Endothelial cell of umbilical vein (primary cell): ENCODE data around the gene NUB1. TPM values are rescaled to one million over a fixed set of nuclear protein-coding genes. Genes with fewer than 3 reads are reported as not detected.
"Not testable (repeated sequence)": the region's sequence is repeated elsewhere in the genome, so short reads cannot be mapped to it uniquely, and the experiment has no call there.

ENCODE experiments used
- BruUV-seq: library from RNA; stranded (reverse); fragments of 400-500 nt; replicated peaks from 2 replicates; lab custom pipeline; 2021; lab: Mats Ljungman, UMichigan
- CTCF ChIA-PET: fragments of 300-600, 350-600 bp; sonication (Branson Sonifier 250); formaldehyde crosslinking; loops from one replicate; lab custom pipeline; 2021; ENCODE audit warnings: antibody characterized with exemption, inconsistent platforms; lab: Charles Lee
- POLR2A ChIA-PET: fragments of 300-600, 350-600 bp; sonication (Branson Sonifier 250); formaldehyde crosslinking; loops from one replicate; lab custom pipeline; 2021; ENCODE audit warnings: antibody characterized with exemption, inconsistent platforms; lab: Charles Lee
- DNase-seq: peaks from one replicate; pipeline ENCODE4 v3.0.0-alpha.2; 2011; ENCODE audit warnings: low read depth, low spot score
- FAIRE-seq: peaks from 2 replicates; lab custom pipeline; 2011; peaks lifted over from hg19 to GRCh38; lab: Jason Lieb, UNC
- H2AFZ ChIP-seq: 2 replicates; pipeline ENCODE4 v1.6.0; 2012; ENCODE audit warnings: low read depth, low read length, control low read depth, inconsistent platforms
- H3K27ac ChIP-seq: 2 replicates; pipeline ENCODE4 v1.5.1; 2011; ENCODE audit warnings: low read depth, mild to moderate bottlenecking, control low read depth, low read length, moderate library complexity; ENCODE audit not compliant: insufficient read depth
- H3K27me3 ChIP-seq, 2 experiments: 2 replicates each; pipeline versions ENCODE4 v1.6.0 to v1.6.1; 2011; ENCODE audit warnings: low read length in 2 of 2, mixed read lengths in 1 of 2; ENCODE audit not compliant: control insufficient read depth in 2 of 2, insufficient read depth in 2 of 2
- H3K36me3 ChIP-seq, 2 experiments: 2 replicates in 1 of 2; 3 replicates in 1 of 2; pipeline ENCODE4 v1.5.1; 2011; ENCODE audit warnings: low read length in 2 of 2, mild to moderate bottlenecking in 1 of 2, moderate library complexity in 1 of 2; ENCODE audit not compliant: control insufficient read depth in 2 of 2, insufficient read depth in 2 of 2; ENCODE audit errors: extremely low read depth in 1 of 2
- H3K4me1 ChIP-seq: 3 replicates; pipeline ENCODE4 v1.5.1; 2011; ENCODE audit warnings: mild to moderate bottlenecking, low read length; ENCODE audit not compliant: control insufficient read depth, insufficient read depth; ENCODE audit errors: extremely low read depth
- H3K4me2 ChIP-seq: 2 replicates; pipeline ENCODE4 v1.6.1; 2011; ENCODE audit warnings: low read length, control low read depth, mixed read lengths; ENCODE audit not compliant: insufficient read depth
- H3K4me3 ChIP-seq, 3 experiments: fragments of 200-600 bp in 1 of 3; sonication (generic), shearing (Covaris generic) in 1 of 3; replicated peaks in 1 of 3; 2 replicates each; pipeline ENCODE4 v1.5.1; 2011 to 2016; ENCODE audit warnings: control low read depth in 3 of 3, low read length in 3 of 3, mild to moderate bottlenecking in 2 of 3, inconsistent platforms in 1 of 3, low read depth in 1 of 3, moderate library complexity in 1 of 3; ENCODE audit not compliant: insufficient read depth in 1 of 3
- H3K79me2 ChIP-seq: 2 replicates; pipeline ENCODE4 v1.6.0; 2012; ENCODE audit warnings: low read length, inconsistent platforms; ENCODE audit not compliant: control insufficient read depth, insufficient read depth
- H3K9ac ChIP-seq: replicated peaks from 2 replicates; pipeline ENCODE3; 2011; ENCODE audit warnings: low read length, control low read depth; ENCODE audit not compliant: insufficient read depth; ENCODE audit errors: extremely low read depth
- H3K9me1 ChIP-seq: replicated peaks from 3 replicates; pipeline ENCODE4 v1.6.0; 2011; ENCODE audit warnings: mild to moderate bottlenecking, low read length; ENCODE audit not compliant: control insufficient read depth, insufficient read depth; ENCODE audit errors: extremely low read depth
- H3K9me3 ChIP-seq: replicated peaks from 2 replicates; pipeline ENCODE4 v1.5.1; 2012; ENCODE audit warnings: low read length, inconsistent platforms; ENCODE audit not compliant: control insufficient read depth, insufficient read depth
- H4K20me1 ChIP-seq: replicated peaks from 2 replicates; pipeline ENCODE3; 2011; ENCODE audit warnings: mild to moderate bottlenecking, low read length; ENCODE audit not compliant: control insufficient read depth, insufficient read depth; ENCODE audit errors: extremely low read depth
- CTCF ChIP-seq, 2 donors: IDR thresholded peaks; 1 replicate in 1 of 2; 2 replicates in 1 of 2; pipeline ENCODE4 v1.5.1; 2011; ENCODE audit warnings: low read length in 2 of 2, mild to moderate bottlenecking in 2 of 2, moderate library complexity in 2 of 2, control low read depth in 1 of 2, inconsistent platforms in 1 of 2, low read depth in 1 of 2; ENCODE audit not compliant: insufficient read depth in 1 of 2; ENCODE audit errors: extremely low read depth in 1 of 2
- EZH2 ChIP-seq: IDR thresholded peaks from 2 replicates; pipeline ENCODE4 v1.6.1; 2012; ENCODE audit warnings: borderline replicate concordance, low read depth, mild to moderate bottlenecking, moderate library complexity, low read length, inconsistent platforms; ENCODE audit not compliant: severe bottlenecking
- FOS ChIP-seq: IDR thresholded peaks from 2 replicates; pipeline ENCODE4 v1.6.1; 2011; ENCODE audit warnings: mild to moderate bottlenecking, low read length, moderate library complexity, borderline replicate concordance; ENCODE audit not compliant: insufficient read depth
- GATA2 ChIP-seq: IDR thresholded peaks from 2 replicates; pipeline ENCODE4 v1.7.0; 2011; ENCODE audit warnings: low read depth, mild to moderate bottlenecking, moderate library complexity, mixed read lengths, low read length; ENCODE audit not compliant: insufficient read length, insufficient read depth
- JUN ChIP-seq: IDR thresholded peaks from 2 replicates; pipeline ENCODE4 v1.6.1; 2011; ENCODE audit warnings: borderline replicate concordance, low read depth; ENCODE audit not compliant: insufficient read length, insufficient read depth
- MYC ChIP-seq: IDR thresholded peaks from one replicate; pipeline ENCODE4 v1.6.1; 2011; ENCODE audit warnings: mild to moderate bottlenecking, low read depth, low read length
- POLR2A ChIP-seq: IDR thresholded peaks from 2 replicates; pipeline ENCODE4 v1.6.1; 2012; ENCODE audit warnings: low read depth, mild to moderate bottlenecking, control low read depth, low read length
- POLR2AphosphoS5 ChIP-seq: IDR thresholded peaks from 2 replicates; pipeline ENCODE4 v1.6.1; 2012; ENCODE audit warnings: low read depth, mild to moderate bottlenecking, control low read depth, low read length, moderate library complexity; ENCODE audit not compliant: insufficient read depth
- dilution Hi-C: fragments of 300-500 bp; cut with MboI; formaldehyde crosslinking; loops from one replicate; pipeline ENCODE4 v1.15.0; 2019; ENCODE audit warnings: low sequenced_read_pairs; ENCODE audit not compliant: extremely low pct_ligation_motif_present
- intact Hi-C: fragments of 100-400 bp; cut with micrococcal nuclease; formaldehyde crosslinking; loops from one replicate; pipeline ENCODE4 v1.10.0; 2022
- polyA plus RNA-seq, 4 experiments: library from polyadenylated mRNA; depleted of rRNA in 3 of 4; stranded (reverse) in 3 of 4; unstranded in 1 of 4; fragments of >200 nt; gene quantifications; 2 replicates each; pipeline versions ENCODE4 v1.2.1 to v1.2.3, GENCODE V29; 2011 to 2012; ENCODE audit warnings: missing spikeins in 1 of 4
- total RNA-seq: library from RNA; stranded (reverse); gene quantifications from 2 replicates; pipeline ENCODE4 v1.2.3, GENCODE V29; 2021
- TF ChIP-seq, protein P1 (sequence below): IDR thresholded peaks from 2 replicates; pipeline ENCODE4 v1.6.1; 2011; ENCODE audit not compliant: insufficient read depth, insufficient read length

The NUB1 gene
- total and polyA plus RNA-seq, 2 donors (not counting 3 experiments of a cell fraction or from before 2014, with no cell fraction given), result 28.0 to 46.2 TPM

GRCh38 chr7:151304251-151304650 is 37.4 kb upstream of the NUB1 start:
- FAIRE-seq, DNase-seq, H3K79me2 ChIP-seq, H3K4me2 ChIP-seq, H3K4me1 ChIP-seq, H3K9ac ChIP-seq, H3K36me3 ChIP-seq, H4K20me1 ChIP-seq, H3K9me3 ChIP-seq, H3K4me3 ChIP-seq, H2AFZ ChIP-seq, POLR2A ChIA-PET, dilution Hi-C loops, H3K9me1 ChIP-seq, H3K27ac ChIP-seq, BruUV-seq: not testable (repeated sequence)
- intact Hi-C loops, result loop anchor here (5.0 kb wide), 1 partner anchor 132 kb away; no protein-coding TSS in a partner anchor
- CTCF ChIA-PET, result interaction anchor here (0.7 to 4.5 kb wide), 12 partner anchors 10 to 342 kb away, joined by 3 to 28 read pairs (median 4); partner anchors contain the start of genes ABCF2 and NUB1
- H3K27me3 ChIP-seq, result peaks cover 10 to 17% of the 10 kb centered on the region in 2 experiments

DNA sequence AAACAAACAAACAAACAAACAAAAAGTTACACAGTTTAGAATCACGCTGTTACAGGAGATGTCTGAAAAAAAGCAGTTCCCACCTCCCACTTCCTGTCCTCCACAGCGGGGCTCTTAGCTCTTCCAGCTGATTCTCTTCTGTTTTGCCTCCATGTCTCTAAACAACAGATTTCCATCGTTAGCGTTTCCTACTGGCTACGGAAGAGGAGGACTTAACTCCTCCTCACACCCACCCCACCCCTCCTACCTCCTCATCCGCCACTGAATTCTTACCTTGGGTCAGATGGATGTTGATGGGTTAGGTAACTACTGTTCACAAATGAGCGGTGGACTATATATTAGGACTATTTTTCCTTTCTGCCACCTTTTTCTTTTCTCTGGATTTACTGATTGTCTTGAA is 36.8 kb upstream of the NUB1 start:
- Histone ChIP-seq H3K27ac (no peak overlapping the region), H3K4me2 (peak overlapping the region; percentile 67), H3K4me3 (peak overlapping the region in 1 of 3 experiments; percentile 20), H3K9me1 (no peaks in the 10 kb centered on the region), H2AFZ (peak overlapping the region; percentile 50), H3K36me3 (no peaks in the 10 kb centered on the region), H3K4me1 (peaks cover 3% of the 10 kb centered on the region), H4K20me1 (no peaks in the 10 kb centered on the region), H3K27me3 (peaks cover 10 to 17% of the 10 kb centered on the region in 2 experiments), H3K9ac (no peak overlapping the region), H3K9me3 (no peaks in the 10 kb centered on the region), H3K79me2 (no peaks in the 10 kb centered on the region)
- ChIA-PET CTCF (interaction anchor here (0.7 to 4.5 kb wide), 10 partner anchors 9 to 342 kb away, joined by 3 to 28 read pairs (median 4); partner anchors contain the start of gene NUB1), POLR2A (no interaction called here)
- TF ChIP-seq, protein P1, sequence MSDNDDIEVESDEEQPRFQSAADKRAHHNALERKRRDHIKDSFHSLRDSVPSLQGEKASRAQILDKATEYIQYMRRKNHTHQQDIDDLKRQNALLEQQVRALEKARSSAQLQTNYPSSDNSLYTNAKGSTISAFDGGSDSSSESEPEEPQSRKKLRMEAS, result no peak
- TF ChIP-seq GATA2 (no peak), JUN (no peak), MYC (no peak), CTCF (IDR thresholded peaks at IDR 0.05; ENCODE audit: extremely low read depth in 1 of 2, insufficient read depth in 1 of 2, low read depth in 1 of 2, low read length in 2 of 2) (no peak), EZH2 (no peak), POLR2AphosphoS5 (no peak), FOS (no peak), POLR2A (no peak)
- DNase-seq (no peak), FAIRE-seq (no peak)
- dilution Hi-C loops, result no loop called here
- intact Hi-C loops, result loop anchor here (5.0 kb wide), 1 partner anchor 133 kb away; no protein-coding TSS in a partner anchor
- no TSS peak for BruUV-seq
